Activated CD8-positive, alpha-beta memory T cell treated with anti-CD3 and anti-CD28 coated beads, Interleukin-2, amount 50 U/mL, for 1 hour (primary cell): ENCODE results near the gene COMMD3.

Experiments
- DNase-seq: peaks from one replicate; pipeline ENCODE4 v3.0.0-alpha.2; 2020; ENCODE audit errors: extremely low read depth

The COMMD3 gene

DNA sequence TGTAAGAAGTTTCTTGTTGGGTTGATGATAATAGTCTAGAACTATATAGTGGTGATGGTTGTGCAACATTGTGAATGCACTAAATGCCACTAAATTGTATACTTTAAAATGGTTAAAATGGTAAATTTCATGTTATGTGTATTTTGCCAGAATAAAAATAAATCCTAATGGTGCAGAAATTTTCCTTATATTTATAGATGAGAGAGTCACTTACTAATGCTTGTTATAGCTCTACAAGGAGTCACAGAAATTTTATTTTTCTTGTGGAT, 50.2 kb downstream of the COMMD3 start:
- DNase-seq: no peak

DNA sequence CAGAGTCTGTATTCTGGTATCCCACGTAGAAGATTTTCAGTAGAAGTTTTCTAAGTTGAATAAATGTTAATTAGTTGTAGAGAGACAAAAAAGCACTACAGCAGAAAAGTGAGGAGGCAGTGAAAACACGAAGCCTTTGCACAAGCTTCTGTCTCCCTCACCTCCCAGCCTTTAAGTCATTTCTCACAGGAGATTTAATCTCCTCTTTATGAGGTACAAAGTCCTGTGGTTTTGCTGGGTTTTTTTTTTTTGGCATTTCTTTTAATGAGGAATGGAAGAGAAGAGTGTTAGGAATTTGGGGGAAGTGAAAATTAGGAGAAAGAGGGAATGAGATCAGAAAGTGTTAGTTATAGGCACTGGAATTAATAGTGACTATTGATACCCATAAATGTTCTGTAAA, 50.6 kb downstream of the COMMD3 start:
- DNase-seq: no peak

DNA sequence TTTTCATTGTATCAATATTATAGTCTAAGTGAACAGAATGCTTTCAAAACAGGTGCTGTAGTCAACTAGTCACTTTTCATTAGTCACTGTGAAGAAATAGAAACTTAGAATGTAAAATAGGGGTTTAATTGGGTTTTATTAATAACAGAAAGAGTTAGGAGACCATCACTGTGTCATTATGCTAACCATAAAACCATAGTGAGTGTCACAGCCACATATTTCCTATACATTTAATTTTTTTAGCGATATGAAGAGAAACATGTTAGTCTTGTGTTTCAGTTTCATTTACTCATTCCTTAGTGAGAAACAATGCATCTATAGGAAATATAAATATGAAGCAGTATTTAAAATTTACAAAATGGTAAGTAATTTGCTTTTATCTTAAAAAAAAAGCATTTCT, 51.3 kb downstream of the COMMD3 start:
- DNase-seq: no peak

DNA sequence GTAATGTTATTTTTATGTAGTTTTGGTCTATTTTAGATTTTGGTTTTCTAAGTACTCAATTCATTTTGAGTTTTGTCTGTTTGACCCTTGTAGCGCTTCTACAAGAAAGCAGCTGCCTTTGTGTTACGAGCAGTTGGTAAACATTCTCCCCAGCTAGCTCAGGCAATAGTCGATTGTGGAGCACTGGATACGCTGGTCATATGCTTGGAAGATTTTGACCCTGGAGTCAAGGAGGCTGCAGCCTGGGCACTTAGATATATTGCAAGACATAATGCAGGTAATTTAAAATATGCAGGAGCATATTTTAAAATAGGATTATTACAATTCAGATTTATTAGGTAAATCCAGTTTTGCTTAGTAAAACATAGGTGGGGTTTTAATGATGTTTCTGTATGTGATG, 52.2 kb downstream of the COMMD3 start:
- DNase-seq: no peak

DNA sequence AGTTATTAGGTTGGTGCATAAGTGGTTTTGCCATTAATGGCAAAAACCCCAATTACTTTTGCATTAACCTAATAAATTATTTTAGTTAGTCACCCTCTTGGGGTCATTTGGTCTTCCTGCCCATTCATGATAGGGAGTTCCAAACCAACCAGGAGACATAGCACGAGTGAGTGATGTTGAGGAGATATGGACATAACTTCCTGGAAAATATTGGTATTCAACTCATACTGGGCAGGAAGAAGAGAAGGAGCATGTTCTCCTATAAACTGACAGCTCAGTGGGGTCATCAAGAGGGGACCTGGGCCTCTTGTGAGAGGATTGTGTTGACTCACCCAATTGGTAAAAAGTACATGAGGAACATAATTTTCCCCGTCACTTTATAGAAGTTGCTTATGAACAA, 52.8 kb downstream of the COMMD3 start:
- no peak for DNase-seq

DNA sequence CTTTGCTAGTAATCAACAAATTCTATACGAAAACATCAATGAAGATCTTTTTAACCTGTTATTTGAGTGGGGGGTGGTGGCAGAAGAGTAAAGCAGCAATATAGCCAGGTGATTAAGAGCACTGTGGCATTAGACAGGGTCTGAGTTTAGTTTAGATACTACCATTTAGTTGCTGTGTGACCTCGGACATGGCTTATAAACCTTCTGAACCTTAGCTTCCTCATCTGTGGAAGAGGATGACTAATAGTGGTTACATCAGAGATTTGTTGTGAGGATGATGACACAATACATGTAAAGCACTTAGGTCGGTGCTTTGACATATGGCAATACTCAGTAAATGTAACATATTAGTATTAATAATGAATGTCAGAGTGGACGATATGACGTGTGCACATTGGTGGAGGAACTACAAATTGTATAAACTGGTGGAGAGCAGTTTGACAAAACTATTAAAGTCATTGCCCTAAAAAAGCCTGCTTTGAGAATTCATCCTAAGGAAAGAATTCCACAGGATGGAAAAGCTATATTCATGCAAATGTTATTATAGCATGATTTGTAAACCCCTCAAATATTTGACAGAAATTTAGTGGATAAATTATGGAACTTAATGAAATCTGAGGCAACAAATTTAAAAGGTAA, 53.4 kb downstream of the COMMD3 start:
- no peak for DNase-seq
